Testis (tissue), 2 donors: ENCODE measurements around the gene CUX1.

ENCODE experiments used
- CTCF ChIP-seq, 3 experiments: fragments of 450-650 bp in 2 of 3; fragments of 200-600 bp in 1 of 3; sonication (generic) in 1 of 3; IDR thresholded peaks; one replicate each; pipeline ENCODE4 v1.5.1; 2016 to 2019; ENCODE audit warnings: antibody characterized with exemption in 3 of 3, mild to moderate bottlenecking in 2 of 3, moderate library complexity in 1 of 3
- POLR2A ChIP-seq: fragments of 450-650 bp; IDR thresholded peaks from one replicate; pipeline ENCODE4 v1.6.1; 2017; ENCODE audit warnings: antibody characterized with exemption, mild to moderate bottlenecking, moderate library complexity

DNA sequence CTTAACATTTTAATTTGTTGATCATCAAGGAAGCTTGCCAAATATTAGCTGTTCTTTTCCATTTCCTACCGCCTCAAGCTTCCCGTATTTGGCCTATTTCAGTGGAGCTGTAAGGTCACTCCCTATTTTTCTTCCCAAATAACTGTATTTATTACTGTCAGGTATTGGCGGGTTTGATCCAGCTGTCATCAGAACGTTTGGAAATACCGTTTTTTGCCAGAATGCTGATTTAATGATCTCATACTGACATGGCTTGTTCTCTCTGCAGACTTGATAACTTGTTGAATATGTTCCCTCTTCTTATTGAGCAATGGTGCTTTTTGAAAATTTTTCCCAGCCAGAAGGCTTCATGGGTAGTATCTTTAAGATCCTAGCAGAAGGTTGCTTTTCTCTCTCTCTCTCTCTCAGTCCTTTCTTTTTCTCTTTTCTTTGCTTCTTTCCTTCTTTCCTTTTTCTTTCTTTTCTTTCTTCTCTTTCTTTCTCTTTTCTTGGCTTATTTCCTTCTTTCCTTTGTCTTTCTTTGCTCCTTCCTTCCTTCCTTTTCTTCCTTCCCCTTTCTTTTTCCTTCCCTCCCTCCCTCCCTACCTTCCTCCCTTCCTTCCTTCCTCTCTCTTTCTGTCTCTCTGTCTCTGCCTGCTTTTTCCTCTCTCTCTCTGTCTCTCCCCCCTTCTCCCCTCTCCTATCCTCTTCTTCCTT, 42.1 kb downstream of the CUX1 start:
- TF ChIP-seq POLR2A, result no peak
- TF ChIP-seq CTCF (IDR thresholded peaks at IDR 0.05), result no peak
